Astrocyte of the spinal cord (primary cell): ENCODE results near the gene PFAS.

Experiments used
- DNase-seq: peaks from one replicate; pipeline ENCODE4 v3.0.0; 2011; ENCODE audit warnings: low read depth, low spot score
- H3K4me3 ChIP-seq: 2 replicates; pipeline ENCODE4 v1.5.1; 2011; ENCODE audit warnings: low read depth, mild to moderate bottlenecking, low read length, moderate library complexity
- in situ Hi-C: cut with HindIII; loops from 2 replicates; pipeline ENCODE4 v1.10.0; 2017; ENCODE audit warnings: low sequenced_read_pairs
- TF ChIP-seq, protein P1 (sequence below): IDR thresholded peaks from 2 replicates; pipeline ENCODE4 v1.5.1; 2012; ENCODE audit warnings: low read depth, mild to moderate bottlenecking, low read length, inconsistent platforms

The PFAS gene

DNA sequence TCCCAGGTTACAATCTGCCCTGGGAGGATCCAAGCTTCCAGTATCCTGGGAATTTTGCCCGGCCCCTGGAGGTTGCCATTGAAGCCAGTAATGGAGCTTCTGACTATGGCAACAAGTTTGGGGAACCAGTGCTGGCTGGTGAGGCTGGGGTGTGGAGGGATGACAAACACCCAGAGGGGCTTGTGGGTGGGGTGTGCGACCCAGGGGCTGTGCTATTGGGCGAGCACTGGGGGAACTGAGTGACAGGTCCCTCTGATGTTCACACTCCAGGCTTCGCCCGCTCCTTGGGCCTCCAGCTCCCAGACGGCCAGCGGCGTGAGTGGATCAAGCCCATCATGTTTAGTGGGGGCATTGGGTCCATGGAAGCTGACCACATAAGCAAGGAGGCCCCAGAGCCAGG, 8.7 kb downstream of the PFAS start:
- TF ChIP-seq, protein P1, sequence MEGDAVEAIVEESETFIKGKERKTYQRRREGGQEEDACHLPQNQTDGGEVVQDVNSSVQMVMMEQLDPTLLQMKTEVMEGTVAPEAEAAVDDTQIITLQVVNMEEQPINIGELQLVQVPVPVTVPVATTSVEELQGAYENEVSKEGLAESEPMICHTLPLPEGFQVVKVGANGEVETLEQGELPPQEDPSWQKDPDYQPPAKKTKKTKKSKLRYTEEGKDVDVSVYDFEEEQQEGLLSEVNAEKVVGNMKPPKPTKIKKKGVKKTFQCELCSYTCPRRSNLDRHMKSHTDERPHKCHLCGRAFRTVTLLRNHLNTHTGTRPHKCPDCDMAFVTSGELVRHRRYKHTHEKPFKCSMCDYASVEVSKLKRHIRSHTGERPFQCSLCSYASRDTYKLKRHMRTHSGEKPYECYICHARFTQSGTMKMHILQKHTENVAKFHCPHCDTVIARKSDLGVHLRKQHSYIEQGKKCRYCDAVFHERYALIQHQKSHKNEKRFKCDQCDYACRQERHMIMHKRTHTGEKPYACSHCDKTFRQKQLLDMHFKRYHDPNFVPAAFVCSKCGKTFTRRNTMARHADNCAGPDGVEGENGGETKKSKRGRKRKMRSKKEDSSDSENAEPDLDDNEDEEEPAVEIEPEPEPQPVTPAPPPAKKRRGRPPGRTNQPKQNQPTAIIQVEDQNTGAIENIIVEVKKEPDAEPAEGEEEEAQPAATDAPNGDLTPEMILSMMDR: no peak
- DNase-seq: no peak
- no peak overlapping the region for H3K4me3 ChIP-seq
- in situ Hi-C loops: no loop called here

DNA sequence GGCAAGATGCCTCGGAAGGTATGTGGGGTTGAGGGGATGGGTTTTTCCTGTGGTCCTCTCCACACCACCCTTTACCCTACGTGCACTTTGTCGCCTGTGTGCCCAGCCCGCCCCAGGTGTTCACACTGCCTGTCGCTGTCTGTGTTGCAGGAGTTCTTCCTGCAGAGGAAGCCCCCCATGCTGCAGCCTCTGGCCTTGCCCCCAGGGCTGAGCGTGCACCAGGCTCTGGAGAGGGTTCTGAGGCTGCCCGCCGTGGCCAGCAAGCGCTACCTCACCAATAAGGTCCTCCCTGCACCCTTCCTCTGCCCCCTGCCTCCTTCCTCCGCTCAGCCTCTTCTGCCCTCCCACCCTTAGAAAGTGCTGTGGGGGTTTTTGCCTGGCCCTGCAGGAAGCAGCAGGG, 15.2 kb downstream of the PFAS start:
- TF ChIP-seq, protein P1: no peak
- in situ Hi-C loops: no loop called here
- no peak overlapping the region for H3K4me3 ChIP-seq
- DNase-seq: no peak

DNA sequence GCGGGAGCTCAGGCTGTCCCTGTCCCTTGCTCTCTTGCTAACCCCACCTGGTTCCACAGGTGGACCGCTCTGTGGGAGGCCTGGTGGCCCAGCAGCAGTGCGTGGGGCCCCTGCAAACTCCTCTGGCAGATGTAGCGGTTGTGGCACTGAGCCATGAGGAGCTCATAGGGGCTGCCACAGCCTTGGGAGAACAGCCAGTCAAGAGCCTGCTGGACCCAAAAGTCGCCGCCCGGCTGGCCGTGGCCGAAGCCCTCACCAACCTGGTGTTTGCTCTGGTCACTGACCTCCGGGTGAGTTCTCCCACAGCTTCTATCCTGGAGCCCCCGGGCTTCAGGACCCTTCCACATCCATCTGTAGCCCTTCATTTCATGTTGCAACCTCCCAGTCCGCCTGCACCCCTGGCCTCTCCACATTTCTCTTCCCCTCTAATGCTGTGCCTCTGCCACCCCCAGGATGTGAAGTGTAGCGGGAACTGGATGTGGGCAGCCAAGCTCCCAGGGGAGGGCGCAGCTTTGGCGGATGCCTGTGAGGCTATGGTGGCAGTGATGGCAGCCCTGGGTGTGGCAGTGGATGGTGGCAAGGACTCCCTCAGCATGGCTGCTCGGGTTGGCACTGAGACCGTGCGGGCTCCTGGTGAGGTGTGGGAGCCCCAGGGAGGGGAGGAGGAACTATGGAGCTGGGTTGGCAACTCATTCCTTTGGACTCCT, 15.9 kb downstream of the PFAS start:
- no peak for DNase-seq
- TF ChIP-seq, protein P1: no peak
- in situ Hi-C loops: no loop called here
- H3K4me3 ChIP-seq: no peak overlapping the region

DNA sequence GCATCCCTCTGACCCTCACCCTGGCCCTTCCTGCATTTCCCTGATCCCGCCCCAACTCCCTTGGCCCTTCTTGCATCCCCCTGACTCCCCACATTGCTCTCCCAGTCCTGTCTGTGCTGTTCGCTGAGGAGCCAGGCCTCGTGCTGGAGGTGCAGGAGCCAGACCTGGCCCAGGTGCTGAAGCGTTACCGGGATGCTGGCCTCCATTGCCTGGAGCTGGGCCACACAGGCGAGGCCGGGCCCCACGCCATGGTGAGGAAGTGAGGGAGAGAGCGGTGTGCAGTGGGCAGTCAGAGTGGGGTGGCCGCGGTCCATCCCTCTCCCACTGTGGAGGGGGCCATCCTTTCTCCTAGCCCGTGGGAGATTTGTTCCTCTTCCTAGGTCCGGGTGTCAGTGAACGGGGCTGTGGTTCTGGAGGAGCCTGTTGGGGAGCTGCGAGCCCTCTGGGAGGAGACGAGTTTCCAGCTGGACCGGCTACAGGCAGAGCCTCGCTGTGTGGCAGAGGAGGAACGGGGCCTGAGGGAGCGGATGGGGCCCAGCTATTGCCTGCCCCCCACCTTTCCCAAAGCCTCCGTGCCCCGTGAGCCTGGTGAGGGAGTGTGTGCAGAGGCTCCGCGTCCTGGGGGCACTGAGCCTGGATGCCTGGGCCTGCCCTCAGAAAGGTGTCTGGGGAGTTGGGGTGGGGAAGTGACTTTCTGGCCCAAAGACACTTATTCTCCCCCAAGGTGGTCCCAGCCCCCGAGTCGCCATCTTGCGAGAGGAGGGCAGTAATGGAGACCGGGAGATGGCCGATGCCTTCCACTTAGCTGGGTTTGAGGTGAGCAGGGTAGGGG, 17.8 kb downstream of the PFAS start:
- H3K4me3 ChIP-seq: no peak overlapping the region
- no peak for DNase-seq
- in situ Hi-C loops: no loop called here
- TF ChIP-seq, protein P1: no peak

DNA sequence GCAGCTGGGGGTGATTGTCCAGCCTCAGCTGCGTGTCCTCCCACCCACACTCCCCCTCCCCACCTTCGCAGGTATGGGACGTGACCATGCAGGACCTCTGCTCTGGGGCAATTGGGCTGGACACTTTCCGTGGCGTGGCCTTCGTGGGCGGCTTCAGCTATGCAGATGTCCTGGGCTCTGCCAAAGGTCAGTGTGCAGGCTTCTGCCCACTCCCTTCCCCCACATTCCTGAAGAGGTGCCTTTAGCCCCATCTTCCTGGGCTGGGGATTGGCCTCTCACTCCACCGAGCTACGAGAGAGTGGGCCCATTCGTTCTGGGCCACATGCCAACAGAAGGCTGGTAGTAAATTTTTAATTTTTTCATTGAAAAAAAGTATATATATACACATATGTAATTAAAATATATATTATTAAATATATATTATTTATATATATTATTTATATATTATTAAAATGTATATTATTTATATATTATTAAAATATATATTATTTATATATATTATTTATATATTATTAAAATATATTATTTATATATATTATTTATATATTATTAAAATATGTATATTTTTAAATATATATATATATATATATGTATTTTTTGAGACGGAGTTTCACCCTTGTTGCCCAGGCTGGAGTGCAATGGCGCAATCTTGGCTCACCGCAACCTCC, 18.5 kb downstream of the PFAS start:
- no peak for DNase-seq
- H3K4me3 ChIP-seq: no peak overlapping the region
- in situ Hi-C loops: no loop called here
- TF ChIP-seq, protein P1: no peak

DNA sequence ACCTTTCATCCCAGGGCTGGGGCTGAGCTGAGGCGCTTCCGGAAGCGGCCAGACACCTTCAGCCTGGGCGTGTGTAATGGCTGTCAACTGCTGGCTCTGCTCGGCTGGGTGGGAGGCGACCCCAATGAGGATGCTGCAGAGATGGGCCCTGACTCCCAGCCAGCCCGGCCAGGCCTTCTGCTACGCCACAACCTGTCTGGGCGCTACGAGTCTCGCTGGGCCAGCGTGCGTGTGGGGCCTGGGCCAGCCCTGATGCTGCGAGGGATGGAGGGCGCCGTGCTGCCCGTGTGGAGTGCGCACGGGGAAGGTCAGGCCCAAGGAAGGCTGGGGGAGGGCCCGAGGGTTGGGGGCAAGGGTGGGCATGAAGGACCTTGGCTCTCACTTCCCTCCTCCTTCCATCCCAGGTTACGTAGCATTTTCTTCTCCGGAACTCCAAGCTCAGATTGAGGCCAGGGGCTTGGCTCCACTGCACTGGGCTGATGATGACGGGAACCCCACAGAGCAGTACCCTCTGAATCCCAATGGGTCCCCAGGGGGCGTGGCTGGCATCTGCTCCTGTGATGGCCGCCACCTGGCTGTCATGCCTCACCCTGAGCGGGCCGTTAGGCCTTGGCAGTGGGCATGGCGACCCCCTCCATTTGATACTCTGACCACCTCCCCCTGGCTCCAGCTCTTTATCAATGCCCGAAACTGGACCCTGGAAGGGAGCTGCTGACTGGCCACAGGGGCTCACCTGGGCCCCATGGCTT, 19.6 kb downstream of the PFAS start:
- DNase-seq: no peak
- no peak overlapping the region for H3K4me3 ChIP-seq
- TF ChIP-seq, protein P1: no peak
- in situ Hi-C loops: no loop called here
